Vagina (tissue), 2 donors: ENCODE measurements around the gene GMPPA. TPM values are rescaled to one million over a fixed set of nuclear protein-coding genes. Genes with fewer than 3 reads are reported as not detected.

Experiments
- DNase-seq, 2 donors: peaks; one replicate each; pipeline ENCODE4 v3.0.0-alpha.2; 2017; ENCODE audit errors: extremely low spot score in 2 of 2
- H3K27ac ChIP-seq: fragments of 200-600 bp; sonication (generic); one replicate; pipeline ENCODE4 v1.5.1; 2019
- H3K27me3 ChIP-seq: fragments of 200-600 bp; sonication (generic); one replicate; pipeline ENCODE4 v1.5.1; 2019
- H3K36me3 ChIP-seq, 2 donors: fragments of 200-600 bp; sonication (generic); one replicate each; pipeline ENCODE4 v1.5.1; 2017 to 2019
- H3K4me1 ChIP-seq: fragments of 200-600 bp; sonication (generic); one replicate; pipeline ENCODE4 v1.5.1; 2019
- H3K4me3 ChIP-seq, 2 donors: fragments of 200-600 bp; sonication (generic); 1 replicate in 1 of 2; 2 replicates in 1 of 2; pipeline ENCODE4 v1.5.1; 2016 to 2019
- H3K9me3 ChIP-seq: fragments of 200-600 bp; sonication (generic); one replicate; pipeline ENCODE4 v1.5.1; 2019
- CTCF ChIP-seq, 3 experiments: fragments of 450-650 bp in 2 of 3; fragments of 200-600 bp in 1 of 3; sonication (generic) in 1 of 3; IDR thresholded peaks; one replicate each; pipeline ENCODE4 v1.5.1; 2017 to 2019; ENCODE audit warnings: antibody characterized with exemption in 3 of 3, mild to moderate bottlenecking in 2 of 3, moderate library complexity in 2 of 3
- POLR2A ChIP-seq, 2 donors: fragments of 450-650 bp; IDR thresholded peaks; one replicate each; pipeline ENCODE4 v1.6.1; 2017; ENCODE audit warnings: antibody characterized with exemption in 2 of 2, mild to moderate bottlenecking in 2 of 2, moderate library complexity in 2 of 2
- POLR2AphosphoS5 ChIP-seq, 2 donors: sonication (generic); formaldehyde crosslinking; IDR thresholded peaks; one replicate each; pipeline ENCODE4 v1.9.0; 2017; ENCODE audit warnings: antibody characterized with exemption in 2 of 2, mild to moderate bottlenecking in 2 of 2, low read depth in 1 of 2; ENCODE audit not compliant: insufficient read depth in 1 of 2
- intact Hi-C: fragments of 100-400 bp; cut with DNase I; formaldehyde crosslinking; loops from one replicate; pipeline ENCODE4 v1.15.1; 2023
- total RNA-seq: library from RNA; depleted of rRNA; stranded (reverse); fragments of >200 nt; gene quantifications from one replicate; pipeline ENCODE4 v1.2.3, GENCODE V29; 2016

The GMPPA gene
- total RNA-seq, 1 donor from 2014 or later, result 35.4 TPM

DNA sequence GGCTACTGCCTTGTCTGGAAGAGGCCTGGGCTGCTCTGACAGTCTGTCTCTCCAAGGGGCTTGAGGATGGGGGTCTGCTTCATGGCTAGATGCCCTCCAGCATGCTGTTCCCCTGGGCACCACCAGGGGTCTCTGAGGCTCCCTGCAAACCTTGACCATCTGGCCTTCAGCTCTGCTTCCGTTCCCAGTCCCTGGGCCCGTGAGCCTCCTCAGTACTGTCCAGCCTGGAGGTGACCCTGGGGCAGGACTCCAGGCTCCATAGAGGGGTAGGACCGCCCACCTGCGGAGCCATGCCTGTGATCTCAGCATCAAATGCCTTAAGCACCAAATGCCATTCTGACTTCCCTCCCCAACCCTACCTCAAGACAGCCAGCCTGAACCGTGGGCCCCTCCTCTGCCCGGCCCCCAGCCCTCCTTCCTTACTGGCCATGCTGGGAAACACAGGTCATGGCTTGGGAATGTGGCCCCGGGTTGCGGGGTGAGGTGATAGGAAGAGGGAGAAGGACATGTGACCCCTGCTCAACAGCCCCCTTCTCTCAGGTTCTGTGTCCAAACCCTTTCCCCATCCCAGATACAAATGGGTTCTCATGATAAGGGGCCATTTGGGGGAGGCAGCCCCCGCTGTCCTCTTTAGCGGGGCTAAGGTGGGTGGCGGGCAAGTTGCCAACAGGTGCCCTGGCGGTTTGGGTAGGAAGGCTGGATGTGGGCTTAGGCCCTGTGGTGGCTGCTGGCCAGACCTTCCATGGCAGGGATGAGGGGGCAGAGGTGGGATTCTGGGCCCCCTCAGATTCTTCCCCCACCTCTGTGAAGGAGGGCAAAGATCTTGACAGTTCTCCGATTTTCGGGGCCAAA is 39.0 kb upstream of the GMPPA start:
- DNase-seq, result no peak
- TF ChIP-seq POLR2A (IDR thresholded peaks at IDR 0.05) (no peak), POLR2AphosphoS5 (IDR thresholded peaks at IDR 0.05; ENCODE audit: insufficient read depth in 1 of 2, low read depth in 1 of 2) (peak in 1 of 2 donors; percentile 15), CTCF (IDR thresholded peaks at IDR 0.05) (peak; percentile 52 to 67 (median 65))
- Histone ChIP-seq H3K36me3 (peaks cover 0 to 3% of the 10 kb centered on the region in 2 donors), H3K27me3 (no peaks in the 10 kb centered on the region), H3K4me3 (no peak overlapping the region), H3K4me1 (peaks cover 59% of the 10 kb centered on the region), H3K9me3 (no peaks in the 10 kb centered on the region), H3K27ac (peak overlapping the region; percentile 78)
- intact Hi-C loops, result no loop called here

GRCh38 chr2:219460424-219460926 is 38.2 kb upstream of the GMPPA start:
- H3K4me1 ChIP-seq, result peaks cover 55% of the 10 kb centered on the region
- peak overlapping the region in 1 of 2 donors; percentile 24 for H3K4me3 ChIP-seq
- no peak for TF ChIP-seq CTCF (IDR thresholded peaks at IDR 0.05)
- peak in 1 of 2 donors; percentile 58 for TF ChIP-seq POLR2AphosphoS5 (IDR thresholded peaks at IDR 0.05; ENCODE audit: insufficient read depth in 1 of 2, low read depth in 1 of 2)
- no peak for DNase-seq
- no peaks in the 10 kb centered on the region for H3K9me3 ChIP-seq
- intact Hi-C loops, result no loop called here
- H3K36me3 ChIP-seq, result peaks cover 0 to 4% of the 10 kb centered on the region in 2 donors
- H3K27ac ChIP-seq, result peak overlapping the region; percentile 78
- H3K27me3 ChIP-seq, result no peaks in the 10 kb centered on the region

DNA sequence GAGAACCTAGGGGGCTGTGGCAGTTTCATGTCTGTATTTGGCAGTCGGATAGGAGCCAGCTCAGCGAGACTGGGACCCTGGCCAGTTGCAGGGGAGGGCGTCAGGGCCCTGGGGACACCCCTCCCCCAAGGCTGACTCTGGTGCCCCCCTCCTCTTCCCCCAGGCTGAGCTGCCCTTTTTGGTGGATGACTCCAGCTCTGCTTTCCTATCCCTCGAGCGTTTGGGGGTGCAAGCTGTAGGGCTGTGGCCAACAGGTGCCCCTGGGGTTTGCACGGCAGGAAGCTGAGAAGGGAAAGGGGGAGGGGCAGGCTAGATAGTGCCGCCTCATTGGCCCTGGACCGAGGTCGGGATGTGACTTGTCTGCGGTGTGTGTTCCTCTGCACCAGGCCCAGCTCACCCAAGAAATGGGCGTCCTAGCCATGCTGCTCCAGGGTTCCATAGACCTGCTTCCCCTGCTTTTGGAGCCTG is 37.6 kb upstream of the GMPPA start:
- no peaks in the 10 kb centered on the region for H3K27me3 ChIP-seq
- peak overlapping the region in 1 of 2 donors; percentile 24 for H3K4me3 ChIP-seq
- peak overlapping the region; percentile 78 for H3K27ac ChIP-seq
- H3K4me1 ChIP-seq, result peaks cover 57% of the 10 kb centered on the region
- no peaks in the 10 kb centered on the region for H3K9me3 ChIP-seq
- H3K36me3 ChIP-seq, result peaks cover 0 to 4% of the 10 kb centered on the region in 2 donors
- TF ChIP-seq CTCF (IDR thresholded peaks at IDR 0.05) (no peak), POLR2AphosphoS5 (IDR thresholded peaks at IDR 0.05; ENCODE audit: insufficient read depth in 1 of 2, low read depth in 1 of 2) (no peak), POLR2A (IDR thresholded peaks at IDR 0.05) (no peak)
- intact Hi-C loops, result no loop called here
- no peak for DNase-seq

GRCh38 chr2:219461669-219462068 is 37.0 kb upstream of the GMPPA start:
- no peak for DNase-seq
- peaks cover 0 to 4% of the 10 kb centered on the region in 2 donors for H3K36me3 ChIP-seq
- peak overlapping the region; percentile 78 for H3K27ac ChIP-seq
- H3K27me3 ChIP-seq, result no peaks in the 10 kb centered on the region
- TF ChIP-seq POLR2AphosphoS5 (IDR thresholded peaks at IDR 0.05; ENCODE audit: insufficient read depth in 1 of 2, low read depth in 1 of 2), result no peak
- H3K4me1 ChIP-seq, result peaks cover 59% of the 10 kb centered on the region
- H3K4me3 ChIP-seq, result no peak overlapping the region
- intact Hi-C loops, result no loop called here
- H3K9me3 ChIP-seq, result no peaks in the 10 kb centered on the region

DNA sequence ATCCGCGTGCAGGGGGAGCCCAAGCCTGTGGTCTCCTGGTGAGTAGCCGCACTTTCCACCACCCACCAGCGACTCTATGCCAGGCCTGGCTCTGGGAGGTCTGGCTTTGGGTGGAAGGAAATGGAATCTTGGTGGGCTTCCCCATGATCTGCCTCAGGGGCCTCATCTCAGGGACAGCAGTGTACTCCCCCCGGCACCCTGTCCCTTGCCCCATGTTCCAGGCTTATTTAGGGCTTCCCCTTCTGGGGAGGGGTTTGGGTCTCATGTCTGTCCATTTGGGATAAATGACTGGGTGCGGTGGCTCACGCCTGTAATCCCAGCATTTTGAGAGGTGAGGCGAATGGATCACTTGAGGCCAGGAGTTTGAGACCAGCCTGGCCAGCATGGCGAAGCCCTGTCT is 36.3 kb upstream of the GMPPA start:
- Histone ChIP-seq H3K9me3 (no peaks in the 10 kb centered on the region), H3K27ac (peak overlapping the region; percentile 78), H3K36me3 (peaks cover 0 to 4% of the 10 kb centered on the region in 2 donors), H3K4me3 (no peak overlapping the region), H3K27me3 (no peaks in the 10 kb centered on the region), H3K4me1 (peaks cover 59% of the 10 kb centered on the region)
- TF ChIP-seq POLR2AphosphoS5 (IDR thresholded peaks at IDR 0.05; ENCODE audit: insufficient read depth in 1 of 2, low read depth in 1 of 2) (no peak), POLR2A (IDR thresholded peaks at IDR 0.05) (no peak), CTCF (IDR thresholded peaks at IDR 0.05) (no peak)
- no peak for DNase-seq
- intact Hi-C loops, result no loop called here
